Measurements from ENCODE around the gene FHOD3. TPM values are rescaled to one million over a fixed set of nuclear protein-coding genes. Genes with fewer than 3 reads are reported as not detected.

FHOD3 gene
- total and polyA plus RNA-seq, 2 of the 13 experiments (the other 11 are each of a cell fraction or from before 2014, with no cell fraction given) = 0.07 TPM; not detected in 1

DNA sequence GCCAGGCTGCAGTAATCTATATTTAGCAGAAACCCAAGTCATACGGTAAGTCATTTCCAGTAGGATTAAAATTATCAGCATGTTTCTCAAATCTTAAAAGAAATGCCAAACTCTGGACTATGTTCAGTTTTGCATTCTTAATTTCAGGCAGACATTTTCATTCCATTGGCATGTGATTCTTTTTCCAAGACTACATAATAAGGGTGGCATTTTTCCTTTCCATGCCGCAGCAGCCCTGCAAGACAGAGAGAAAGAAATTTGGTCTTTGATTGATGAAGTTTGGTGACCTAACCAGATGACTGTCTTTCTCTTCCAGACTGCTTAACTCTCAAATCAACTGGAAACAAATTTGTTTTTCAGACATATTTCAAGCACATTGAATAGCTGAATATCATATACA, 118.1 kb downstream of the FHOD3 start:
- no peaks in the 10 kb centered on the region for H3K9me3 ChIP-seq (ENCODE audit: low read length)
- FAIRE-seq (no peak), DNase-seq (ENCODE audit: low spot score) (no peak), ATAC-seq (no peak)
- no peaks in the 10 kb centered on the region for H4K20me1 ChIP-seq (ENCODE audit: insufficient read depth, low read length)
- no peak overlapping the region for H3K9ac ChIP-seq (ENCODE audit: insufficient read depth, low read depth, low read length)
- in situ Hi-C loops (cut with HindIII; ENCODE audit: extremely low pct_ligation_motif_present, low pct_unique_long_range_greater_than_20kb) = loop anchor here (10.0 kb wide), 1 partner anchor 321 kb away; no protein-coding TSS in a partner anchor
- H2AFZ ChIP-seq (ENCODE audit: low read length) = no peak overlapping the region
- H3K4me3 ChIP-seq (replicated peaks in 1 of 3; ENCODE audit: insufficient read depth in 1 of 3, low read depth in 2 of 3, low read length in 3 of 3) = no peak overlapping the region
- TF ChIP-seq, protein P1, sequence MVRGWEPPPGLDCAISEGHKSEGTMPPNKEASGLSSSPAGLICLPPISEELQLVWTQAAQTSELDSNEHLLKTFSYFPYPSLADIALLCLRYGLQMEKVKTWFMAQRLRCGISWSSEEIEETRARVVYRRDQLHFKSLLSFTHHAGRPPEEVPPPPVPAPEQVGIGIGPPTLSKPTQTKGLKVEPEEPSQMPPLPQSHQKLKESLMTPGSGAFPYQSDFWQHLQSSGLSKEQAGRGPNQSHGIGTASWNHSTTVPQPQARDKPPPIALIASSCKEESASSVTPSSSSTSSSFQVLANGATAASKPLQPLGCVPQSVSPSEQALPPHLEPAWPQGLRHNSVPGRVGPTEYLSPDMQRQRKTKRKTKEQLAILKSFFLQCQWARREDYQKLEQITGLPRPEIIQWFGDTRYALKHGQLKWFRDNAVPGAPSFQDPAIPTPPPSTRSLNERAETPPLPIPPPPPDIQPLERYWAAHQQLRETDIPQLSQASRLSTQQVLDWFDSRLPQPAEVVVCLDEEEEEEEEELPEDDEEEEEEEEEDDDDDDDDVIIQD (CRISPR knock-in tag; IDR thresholded peaks at IDR 0.05; ENCODE audit: low read depth) = no peak
- H3K4me2 ChIP-seq (ENCODE audit: low read depth, low read length) = no peak overlapping the region
- BruUV-seq (replicated peaks) = no TSS peak
- H3K27ac ChIP-seq (ENCODE audit: extremely low read length, insufficient read depth, low read length) = no peak overlapping the region
- CTCF ChIA-PET (ENCODE audit: low intra/inter-chr PET ratio, low total read pairs) = no interaction called here
- H3K36me3 ChIP-seq (replicated peaks in 1 of 2; ENCODE audit: control insufficient read depth in 1 of 2, insufficient read depth in 2 of 2, low read length in 2 of 2) = no peaks in the 10 kb centered on the region
- POLR2A ChIA-PET = no interaction called here
- WGBS (ENCODE audit: low lambda C conversion rate) = 70% methylated on average over 2 of the region's 2 CpGs
- intact Hi-C loops (cut with micrococcal nuclease; ENCODE audit: unreplicated experiment) = no loop called here
- no peaks in the 10 kb centered on the region for H3K4me1 ChIP-seq (ENCODE audit: insufficient read depth, low read length)
- no peaks in the 10 kb centered on the region for H3K27me3 ChIP-seq (ENCODE audit: control insufficient read depth in 1 of 2, insufficient read depth in 2 of 2, low read length in 2 of 2)
- H3K79me2 ChIP-seq (ENCODE audit: insufficient read depth, low read length) = no peaks in the 10 kb centered on the region

DNA sequence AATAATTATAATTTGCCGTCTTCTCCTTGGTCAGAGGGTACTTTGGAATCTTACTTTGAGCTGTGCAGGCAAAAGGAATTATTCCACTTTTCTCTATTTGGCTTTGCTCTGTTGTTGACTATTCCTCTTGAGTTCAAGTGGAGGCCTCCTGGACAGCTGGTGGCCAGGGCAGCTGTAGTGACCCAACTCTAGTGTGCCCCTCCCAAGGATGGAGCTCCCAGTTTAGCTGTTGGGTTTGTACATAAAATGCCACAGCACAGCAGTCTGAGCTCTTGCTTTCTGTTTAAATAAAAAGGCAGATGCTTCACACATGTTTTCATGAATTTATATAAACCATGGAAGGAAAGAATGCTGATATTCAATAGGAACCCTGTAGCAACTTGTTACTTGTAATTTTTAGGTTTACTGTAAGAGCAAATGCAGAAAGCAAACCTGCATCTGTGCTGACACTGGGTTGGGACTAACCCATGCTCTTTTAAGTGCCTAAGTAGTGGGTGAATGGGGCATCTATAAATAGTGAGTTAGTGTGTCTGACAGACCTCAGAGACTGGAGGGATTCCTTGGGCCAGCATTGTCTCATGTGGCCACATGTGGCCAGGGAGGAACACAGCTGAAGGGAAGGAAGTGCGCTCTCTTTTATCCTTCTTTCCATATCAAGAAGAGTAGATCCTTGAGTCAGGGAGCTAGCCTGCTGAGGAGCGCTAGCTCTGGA, 121.8 kb downstream of the FHOD3 start:
- POLR2A ChIA-PET = no interaction called here
- H2AFZ ChIP-seq (ENCODE audit: low read length) = no peak overlapping the region
- BruUV-seq (replicated peaks) = no TSS peak
- no peaks in the 10 kb centered on the region for H3K4me1 ChIP-seq (ENCODE audit: insufficient read depth, low read length)
- no peak for ATAC-seq
- no peaks in the 10 kb centered on the region for H3K36me3 ChIP-seq (replicated peaks in 1 of 2; ENCODE audit: control insufficient read depth in 1 of 2, insufficient read depth in 2 of 2, low read length in 2 of 2)
- H4K20me1 ChIP-seq (ENCODE audit: insufficient read depth, low read length) = no peaks in the 10 kb centered on the region
- H3K4me2 ChIP-seq (ENCODE audit: low read depth, low read length) = no peak overlapping the region
- in situ Hi-C loops (cut with HindIII; ENCODE audit: extremely low pct_ligation_motif_present, low pct_unique_long_range_greater_than_20kb) = loop anchor here (10.0 kb wide), 1 partner anchor 325 kb away; no protein-coding TSS in a partner anchor
- no peaks in the 10 kb centered on the region for H3K9me3 ChIP-seq (ENCODE audit: low read length)
- peaks cover 0 to 3% of the 10 kb centered on the region in 2 experiments; a peak in 3 of 5 replicates for H3K27me3 ChIP-seq (ENCODE audit: control insufficient read depth in 1 of 2, insufficient read depth in 2 of 2, low read length in 2 of 2)
- TF ChIP-seq, protein P2, sequence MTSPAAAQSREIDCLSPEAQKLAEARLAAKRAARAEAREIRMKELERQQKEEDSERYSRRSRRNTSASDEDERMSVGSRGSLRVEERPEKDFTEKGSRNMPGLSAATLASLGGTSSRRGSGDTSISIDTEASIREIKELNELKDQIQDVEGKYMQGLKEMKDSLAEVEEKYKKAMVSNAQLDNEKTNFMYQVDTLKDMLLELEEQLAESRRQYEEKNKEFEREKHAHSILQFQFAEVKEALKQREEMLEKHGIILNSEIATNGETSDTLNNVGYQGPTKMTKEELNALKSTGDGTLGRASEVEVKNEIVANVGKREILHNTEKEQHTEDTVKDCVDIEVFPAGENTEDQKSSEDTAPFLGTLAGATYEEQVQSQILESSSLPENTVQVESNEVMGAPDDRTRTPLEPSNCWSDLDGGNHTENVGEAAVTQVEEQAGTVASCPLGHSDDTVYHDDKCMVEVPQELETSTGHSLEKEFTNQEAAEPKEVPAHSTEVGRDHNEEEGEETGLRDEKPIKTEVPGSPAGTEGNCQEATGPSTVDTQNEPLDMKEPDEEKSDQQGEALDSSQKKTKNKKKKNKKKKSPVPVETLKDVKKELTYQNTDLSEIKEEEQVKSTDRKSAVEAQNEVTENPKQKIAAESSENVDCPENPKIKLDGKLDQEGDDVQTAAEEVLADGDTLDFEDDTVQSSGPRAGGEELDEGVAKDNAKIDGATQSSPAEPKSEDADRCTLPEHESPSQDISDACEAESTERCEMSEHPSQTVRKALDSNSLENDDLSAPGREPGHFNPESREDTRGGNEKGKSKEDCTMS (CRISPR knock-in tag; conservative IDR thresholded peaks at IDR 0.05) = no peak
- no peak for TF ChIP-seq KLF15 (CRISPR knock-in tag; IDR thresholded peaks at IDR 0.05; ENCODE audit: borderline replicate concordance)
- TF ChIP-seq FLYWCH1 (CRISPR knock-in tag; IDR thresholded peaks at IDR 0.05) = no peak
- TF ChIP-seq NAIF1 (CRISPR knock-in tag; IDR thresholded peaks at IDR 0.05; ENCODE audit: borderline replicate concordance) = no peak
- TF ChIP-seq, protein P3, sequence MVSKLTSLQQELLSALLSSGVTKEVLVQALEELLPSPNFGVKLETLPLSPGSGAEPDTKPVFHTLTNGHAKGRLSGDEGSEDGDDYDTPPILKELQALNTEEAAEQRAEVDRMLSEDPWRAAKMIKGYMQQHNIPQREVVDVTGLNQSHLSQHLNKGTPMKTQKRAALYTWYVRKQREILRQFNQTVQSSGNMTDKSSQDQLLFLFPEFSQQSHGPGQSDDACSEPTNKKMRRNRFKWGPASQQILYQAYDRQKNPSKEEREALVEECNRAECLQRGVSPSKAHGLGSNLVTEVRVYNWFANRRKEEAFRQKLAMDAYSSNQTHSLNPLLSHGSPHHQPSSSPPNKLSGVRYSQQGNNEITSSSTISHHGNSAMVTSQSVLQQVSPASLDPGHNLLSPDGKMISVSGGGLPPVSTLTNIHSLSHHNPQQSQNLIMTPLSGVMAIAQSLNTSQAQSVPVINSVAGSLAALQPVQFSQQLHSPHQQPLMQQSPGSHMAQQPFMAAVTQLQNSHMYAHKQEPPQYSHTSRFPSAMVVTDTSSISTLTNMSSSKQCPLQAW (CRISPR knock-in tag; IDR thresholded peaks at IDR 0.05) = no peak
- no peak for TF ChIP-seq ZNF841 (CRISPR knock-in tag; IDR thresholded peaks at IDR 0.05; ENCODE audit: borderline replicate concordance)
- TF ChIP-seq NCOA1 (CRISPR knock-in tag; IDR thresholded peaks at IDR 0.05) = no peak
- no peak overlapping the region for H3K9ac ChIP-seq (ENCODE audit: insufficient read depth, low read depth, low read length)
- CTCF ChIA-PET (ENCODE audit: low intra/inter-chr PET ratio, low total read pairs) = no interaction called here
- no peaks in the 10 kb centered on the region for H3K79me2 ChIP-seq (ENCODE audit: insufficient read depth, low read length)
- DNase-seq (ENCODE audit: low spot score) = no peak
- intact Hi-C loops (cut with micrococcal nuclease; ENCODE audit: unreplicated experiment) = no loop called here
- no peak overlapping the region for H3K4me3 ChIP-seq (replicated peaks in 1 of 3; ENCODE audit: insufficient read depth in 1 of 3, low read depth in 2 of 3, low read length in 3 of 3)
- FAIRE-seq = no peak
- WGBS (ENCODE audit: low lambda C conversion rate) = 9% methylated on average over 3 of the region's 3 CpGs
- no peak overlapping the region for H3K27ac ChIP-seq (ENCODE audit: extremely low read length, insufficient read depth, low read length)

Measured in HepG2 (cell line).